Stimulated activated CD4-positive, alpha-beta T cell treated with anti-CD3 and anti-CD28 coated beads, Interleukin-4, amount 100 ng/mL, for 1 hour (primary cell): ENCODE data around the gene DACT3.

Experiments used
- DNase-seq: peaks from one replicate; pipeline ENCODE4 v3.0.0-alpha.2; 2020

Gene DACT3

GRCh38 chr19:46665072-46665471, 4.1 kb upstream of the DACT3 start:
- no peak for DNase-seq

GRCh38 chr19:46661735-46662592, 982 bp upstream of the DACT3 start:
- peak; percentile 73 for DNase-seq

GRCh38 chr19:46660551-46661019, 397 bp downstream of the DACT3 start:
- no peak for DNase-seq

DNA sequence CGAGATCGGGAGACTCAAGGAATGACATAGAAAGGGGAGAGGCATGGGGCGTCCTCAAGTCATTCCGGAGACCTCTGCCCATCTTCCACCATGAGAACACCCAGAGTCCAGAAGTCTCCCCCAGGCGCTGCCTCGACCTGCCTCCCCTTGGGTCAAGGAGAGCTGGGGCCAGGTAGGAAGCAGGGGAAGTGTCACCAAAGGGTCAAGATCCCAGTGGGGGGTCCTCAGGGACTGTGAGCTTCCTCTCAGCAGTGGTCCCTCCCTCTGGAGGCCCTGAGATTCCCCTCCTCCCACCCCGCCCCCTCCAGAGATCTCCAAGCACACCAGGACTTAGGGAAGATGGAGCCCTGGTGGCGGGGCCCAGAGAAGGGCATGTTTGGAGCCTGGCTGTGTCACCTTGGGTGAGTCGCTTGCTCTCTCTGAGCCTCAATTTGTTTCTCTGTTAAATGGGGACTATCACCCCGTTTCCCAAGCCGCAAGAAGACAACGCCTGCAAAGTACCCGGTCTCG, 919 bp downstream of the DACT3 start:
- DNase-seq = no peak

DNA sequence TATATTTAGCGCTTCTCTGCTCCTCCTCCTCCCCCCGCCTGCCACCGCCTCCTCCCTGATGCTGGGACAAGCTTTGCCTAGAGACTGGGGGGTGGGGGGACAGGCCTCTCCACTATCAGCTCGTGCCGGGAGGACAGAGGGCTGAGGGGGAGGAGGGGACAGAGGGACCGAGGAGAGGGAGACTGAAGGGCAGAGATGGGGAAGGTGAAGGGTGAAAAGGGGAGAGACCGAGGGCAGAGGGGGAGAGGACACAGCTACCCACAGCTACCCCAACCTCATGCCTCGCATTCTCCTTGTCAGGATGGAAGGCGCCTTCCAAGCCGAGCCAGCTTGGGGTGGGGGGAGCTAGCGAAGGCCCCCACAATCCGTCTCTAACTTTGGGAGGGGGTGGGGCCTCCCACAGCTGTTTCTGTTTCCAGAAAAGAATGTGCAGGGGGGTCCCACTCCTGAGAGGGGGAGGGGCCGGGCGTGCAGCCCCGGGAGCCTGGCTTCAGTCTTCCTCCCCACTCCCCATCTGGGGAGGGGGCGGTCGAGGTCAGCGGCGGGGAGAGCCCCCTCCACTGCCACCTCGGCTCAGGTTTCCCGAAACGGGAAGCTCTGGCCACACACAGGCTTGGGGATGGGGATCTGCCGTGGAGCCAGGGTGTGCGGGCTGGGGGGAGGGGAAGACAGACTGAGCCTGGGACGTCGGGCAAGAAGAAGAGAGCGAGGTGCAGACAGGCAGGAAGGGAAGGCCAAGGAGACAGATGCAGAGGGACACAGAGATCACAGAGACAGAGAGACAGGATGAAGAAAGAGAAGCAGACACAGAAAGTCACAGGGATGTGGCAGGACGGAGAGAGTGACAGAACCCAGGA, 1.6 kb downstream of the DACT3 start:
- peak; percentile 7 for DNase-seq

GRCh38 chr19:46656541-46656940, 4.4 kb downstream of the DACT3 start:
- no peak for DNase-seq

DNA sequence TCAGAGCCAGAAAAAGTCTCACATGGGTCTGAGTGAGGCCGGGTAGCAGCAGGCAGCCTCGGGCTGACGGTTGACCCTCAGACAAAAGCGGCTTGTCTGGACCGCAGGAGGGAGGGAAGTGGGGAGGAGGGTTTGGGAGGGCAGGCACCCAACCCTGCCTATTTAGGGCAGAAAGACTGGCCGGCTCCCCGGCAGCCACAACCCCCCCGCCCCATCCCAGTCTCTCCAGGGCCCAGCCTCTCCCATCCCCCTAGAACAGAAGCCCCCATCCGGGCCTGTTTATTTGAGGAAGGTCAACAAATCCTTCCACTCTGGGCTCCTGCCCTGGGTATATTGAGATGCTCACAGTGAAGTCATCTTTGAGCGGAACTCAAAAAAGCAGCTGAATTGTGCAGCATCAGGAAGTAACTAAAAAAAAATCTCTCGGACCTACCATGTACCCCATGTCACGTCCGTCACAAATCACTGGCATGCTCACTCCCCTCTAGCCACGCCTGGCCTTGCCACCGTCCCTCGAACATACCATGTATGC, 6.3 kb downstream of the DACT3 start:
- DNase-seq = no peak

- DNase-seq = no peak
Observed at GRCh38 chr19:46650445-46650844, 10.5 kb downstream of the DACT3 start.

DNA sequence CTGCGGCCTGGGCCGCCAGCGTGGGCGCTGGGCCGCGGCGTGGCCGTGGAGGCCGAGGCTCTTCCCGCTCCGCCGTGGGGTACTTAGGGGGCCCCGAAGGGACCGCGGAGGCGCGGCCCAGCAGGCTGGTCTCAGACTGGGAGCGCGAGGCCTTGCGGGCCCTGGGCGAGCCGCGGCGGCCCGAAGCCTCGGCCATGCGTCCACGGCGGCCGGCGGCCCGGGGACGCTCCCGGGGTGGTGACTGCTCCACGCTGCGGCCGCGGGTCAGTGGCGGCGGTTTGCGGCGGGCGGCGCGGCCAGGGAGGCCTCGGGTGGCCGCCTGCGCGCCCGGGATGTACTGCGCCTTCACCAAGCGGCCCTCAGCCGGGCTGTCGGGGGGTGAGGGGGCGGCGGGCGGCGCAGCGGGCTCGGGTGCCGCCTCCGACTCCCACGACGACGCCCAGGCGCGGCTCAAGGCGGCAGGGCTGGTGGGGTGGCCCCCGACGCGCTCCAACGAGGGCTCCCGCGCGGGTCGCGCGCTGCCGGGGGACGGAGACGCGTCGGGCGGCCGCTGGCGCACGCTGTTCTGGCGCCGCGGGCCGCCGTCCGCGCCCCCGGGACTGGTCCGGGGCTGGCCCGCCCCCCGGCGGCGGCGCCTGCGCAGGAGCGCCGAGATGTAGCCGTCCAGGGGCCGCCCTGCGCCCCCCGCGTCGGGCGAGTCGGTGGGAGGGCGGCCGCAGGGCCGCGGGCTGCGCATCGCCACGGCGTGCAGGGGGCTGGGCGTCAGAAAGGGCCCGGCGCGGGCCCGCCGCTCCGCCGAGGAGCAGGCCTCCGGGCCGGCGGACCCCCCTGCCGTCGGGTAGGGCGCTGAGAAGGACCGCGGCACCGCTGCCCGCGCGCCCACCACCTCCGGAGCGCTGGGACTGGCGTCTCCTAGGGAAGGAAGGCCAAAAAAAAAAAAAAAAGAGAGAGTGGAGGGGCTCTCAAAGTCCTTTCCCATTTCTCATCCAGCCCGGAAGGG, 11.7 kb downstream of the DACT3 start:
- DNase-seq = no peak

- DNase-seq = no peak
Observed at GRCh38 chr19:46648060-46648960, 12.7 kb downstream of the DACT3 start.

DNA sequence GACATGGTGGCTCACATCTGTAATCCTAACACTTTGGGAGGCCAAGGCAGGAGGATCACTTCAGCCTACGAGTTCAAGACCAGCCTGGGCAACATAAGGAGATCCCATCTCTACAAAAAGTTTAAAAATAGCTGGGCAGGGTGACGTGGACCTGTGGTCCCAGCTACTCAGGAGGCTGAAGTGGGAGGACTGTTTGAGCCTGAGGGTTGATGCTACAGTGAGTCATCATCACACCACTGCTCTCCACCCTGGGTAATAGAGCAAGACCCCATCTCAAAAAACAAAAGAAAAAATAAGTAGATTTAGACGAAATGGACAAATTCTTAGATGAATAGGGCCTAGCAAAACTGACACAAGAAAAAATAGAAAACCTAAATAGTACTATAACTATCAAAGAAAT, 14.6 kb downstream of the DACT3 start:
- DNase-seq = no peak

DNA sequence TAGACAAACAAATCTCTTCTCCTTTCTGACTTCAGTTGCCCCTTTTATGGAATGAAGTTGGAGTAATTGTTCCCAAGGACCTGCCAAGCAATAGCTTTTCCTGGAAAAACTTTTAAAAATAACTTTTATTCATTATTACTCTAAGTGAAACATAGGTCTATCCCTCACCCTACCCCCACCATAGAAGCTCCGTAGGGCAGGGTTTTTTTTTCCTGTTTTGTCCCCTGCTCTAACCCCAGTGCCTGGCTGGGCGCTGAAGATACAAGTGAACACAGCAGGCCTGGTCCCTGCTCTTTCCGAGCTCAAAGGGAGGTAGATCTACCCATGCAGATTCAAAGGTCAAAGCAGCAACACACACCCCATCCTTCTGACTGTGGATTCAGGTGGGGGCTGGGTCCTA, 16.3 kb downstream of the DACT3 start:
- DNase-seq = no peak

DNA sequence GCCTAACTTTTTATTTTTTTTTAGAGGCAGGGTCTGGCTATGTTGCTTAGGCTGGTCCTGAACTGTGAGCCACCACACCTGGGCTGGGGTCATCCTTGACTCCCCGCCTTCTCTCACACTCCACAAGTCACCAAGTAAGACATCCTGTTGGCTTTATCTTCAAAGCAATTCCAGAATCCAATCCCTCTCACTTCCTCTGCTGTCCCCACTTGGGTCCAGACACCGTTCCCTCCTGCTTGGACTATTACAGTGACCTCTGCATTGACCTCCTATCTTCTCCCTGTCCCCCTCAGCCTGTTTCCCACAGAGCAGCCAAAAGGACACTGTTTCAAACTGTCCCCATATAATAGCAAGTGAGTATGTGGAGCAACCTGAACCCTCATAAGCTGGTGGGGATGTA, 20.3 kb downstream of the DACT3 start:
- no peak for DNase-seq

GRCh38 chr19:46639358-46640182, 21.4 kb downstream of the DACT3 start:
- no peak for DNase-seq

DNA sequence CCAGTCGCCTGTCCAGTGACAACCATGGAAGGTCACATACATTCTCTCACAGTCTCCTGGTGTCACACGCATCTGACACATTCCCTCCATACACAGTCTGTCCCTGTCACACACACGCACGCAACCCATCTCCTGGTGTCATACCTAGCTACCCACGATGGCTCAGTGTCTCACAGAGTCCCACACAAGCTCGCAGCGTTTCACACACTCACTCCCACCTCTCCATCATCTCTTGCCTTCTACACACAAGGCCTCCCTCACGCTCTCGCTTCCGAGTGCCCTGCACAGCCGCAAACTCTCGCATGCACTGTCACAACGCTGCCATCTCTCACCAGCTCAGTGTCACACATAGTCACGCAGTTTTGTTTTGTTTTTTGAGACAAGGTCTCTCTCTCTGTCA, 23.8 kb downstream of the DACT3 start:
- peak; percentile 37 for DNase-seq

GRCh38 chr19:46635920-46636761, 24.8 kb downstream of the DACT3 start, which contains the start of gene GNG8:
Gene GNG8, minus strand, starts transcription at chr19:46636202. Its CDS starts 1,520 bp downstream, at chr19:46634682.
- DNase-seq = peak; percentile 32

GRCh38 chr19:46634656-46635218, 26.2 kb downstream of the DACT3 start:
- DNase-seq = no peak

DNA sequence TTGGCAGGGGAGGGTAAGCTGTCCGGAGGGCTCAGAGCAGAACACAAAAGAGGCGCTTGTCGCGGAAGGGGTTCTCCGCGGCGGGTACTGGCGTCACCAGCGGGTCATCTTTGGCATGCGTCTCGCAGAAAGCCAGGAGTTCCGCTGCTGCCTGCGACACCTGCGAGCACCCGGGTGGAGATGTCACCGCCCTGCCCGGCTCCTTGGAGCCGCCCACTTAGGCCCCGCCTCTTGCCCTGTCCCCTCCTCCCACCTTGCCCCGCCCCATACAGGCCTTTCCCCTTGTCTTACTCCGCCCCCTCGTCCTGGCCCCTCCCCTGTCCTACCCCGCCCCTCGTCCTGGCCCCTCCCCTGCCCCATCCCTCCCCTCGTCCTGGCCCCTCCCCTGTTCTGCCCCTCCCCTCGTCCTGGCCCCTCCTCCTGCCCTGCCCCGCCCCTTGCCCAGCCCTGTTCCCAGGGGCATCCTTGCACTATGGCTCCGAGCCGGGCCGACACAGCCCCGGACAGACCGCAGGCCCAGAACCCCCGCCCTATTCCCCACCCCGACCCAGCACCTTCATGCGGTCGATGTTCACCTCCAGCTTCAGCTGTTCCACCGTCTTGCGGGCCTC, 26.8 kb downstream of the DACT3 start:
- peak; percentile 94 for DNase-seq
